Activated CD4-positive, alpha-beta T cell treated with anti-CD3 and anti-CD28 coated beads for 36 hours (primary cell): ENCODE results near the gene FSTL5. TPM values are rescaled to one million over a fixed set of nuclear protein-coding genes. Genes with fewer than 3 reads are reported as not detected.

Experiments used
- ATAC-seq: fragments of 200-7000 bp; cut with Tn5 transposase; one replicate; pipeline ENCODE4 v1.10.0; 2021; ENCODE audit warnings: mild to moderate bottlenecking, moderate library complexity
- CTCF ChIA-PET: fragments of 350-600 bp; sonication (Branson Sonifier 250); formaldehyde crosslinking; loops from one replicate; lab custom pipeline; 2021; ENCODE audit warnings: antibody characterized with exemption; lab: Charles Lee
- POLR2A ChIA-PET: fragments of 350-600 bp; sonication (Branson Sonifier 250); formaldehyde crosslinking; loops from one replicate; lab custom pipeline; 2021; ENCODE audit warnings: antibody characterized with exemption, inconsistent platforms; lab: Charles Lee
- DNase-seq: peaks from one replicate; pipeline ENCODE4 v3.0.0-alpha.2; 2020
- H3K27ac Mint-ChIP-seq: one replicate; pipeline ENCODE4 v1.8.0; 2021; ENCODE audit warnings: mixed read lengths
- H3K27me3 Mint-ChIP-seq: one replicate; pipeline ENCODE4 v1.8.0; 2021; ENCODE audit warnings: mixed read lengths
- H3K36me3 Mint-ChIP-seq: one replicate; pipeline ENCODE4 v1.8.0; 2021; ENCODE audit warnings: low read depth, mixed read lengths
- H3K4me1 Mint-ChIP-seq: one replicate; pipeline ENCODE4 v1.8.0; 2021; ENCODE audit warnings: mixed read lengths
- H3K4me3 Mint-ChIP-seq: one replicate; pipeline ENCODE4 v1.8.0; 2021; ENCODE audit warnings: mild to moderate bottlenecking, moderate library complexity, mixed read lengths
- H3K9me3 Mint-ChIP-seq: one replicate; pipeline ENCODE4 v1.8.0; 2021; ENCODE audit warnings: low read depth, mixed read lengths
- intact Hi-C, 2 experiments: fragments of 100-400 bp; cut with DNase I in 1 of 2; cut with micrococcal nuclease in 1 of 2; formaldehyde crosslinking; loops; one replicate each; pipeline versions ENCODE4 v1.14.2 to v1.15.1; 2022 to 2024; cut with DNase I, micrococcal nuclease
- total RNA-seq, 2 experiments: library from RNA; stranded (reverse); gene quantifications; one replicate each; pipeline ENCODE4 v1.2.3, GENCODE V29; 2021

FSTL5 gene
- total RNA-seq, 2 experiments from 2014 or later = not detected

DNA sequence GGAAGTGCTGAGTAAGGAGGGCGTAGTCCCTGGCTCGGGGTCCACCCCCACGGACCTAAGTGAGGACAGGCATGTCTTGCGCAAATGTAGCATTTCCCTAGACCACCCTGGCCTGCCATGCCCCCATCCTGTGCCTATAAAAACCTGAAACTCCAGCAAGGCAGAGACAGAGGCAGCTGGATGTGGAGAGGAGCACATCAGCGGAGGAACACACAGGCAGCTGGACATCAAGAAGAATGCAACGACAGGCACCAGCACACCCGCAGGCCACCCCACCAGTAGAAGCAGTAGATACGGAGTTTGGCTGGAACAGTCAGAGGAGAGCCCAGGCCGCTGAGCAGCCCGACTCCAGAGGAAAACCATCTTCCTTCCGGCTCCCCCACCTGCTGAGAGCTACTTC lies 345.9 kb downstream of the FSTL5 start:
- H3K27me3 Mint-ChIP-seq = no peaks in the 10 kb centered on the region
- H3K27ac Mint-ChIP-seq = no peak overlapping the region
- H3K9me3 Mint-ChIP-seq = peaks cover 4% of the 10 kb centered on the region
- ATAC-seq = no peak
- POLR2A ChIA-PET = no interaction called here
- DNase-seq = no peak
- H3K36me3 Mint-ChIP-seq = no peaks in the 10 kb centered on the region
- intact Hi-C loops = no loop called here
- no peak overlapping the region for H3K4me3 Mint-ChIP-seq
- CTCF ChIA-PET = no interaction called here
- H3K4me1 Mint-ChIP-seq = no peaks in the 10 kb centered on the region

DNA sequence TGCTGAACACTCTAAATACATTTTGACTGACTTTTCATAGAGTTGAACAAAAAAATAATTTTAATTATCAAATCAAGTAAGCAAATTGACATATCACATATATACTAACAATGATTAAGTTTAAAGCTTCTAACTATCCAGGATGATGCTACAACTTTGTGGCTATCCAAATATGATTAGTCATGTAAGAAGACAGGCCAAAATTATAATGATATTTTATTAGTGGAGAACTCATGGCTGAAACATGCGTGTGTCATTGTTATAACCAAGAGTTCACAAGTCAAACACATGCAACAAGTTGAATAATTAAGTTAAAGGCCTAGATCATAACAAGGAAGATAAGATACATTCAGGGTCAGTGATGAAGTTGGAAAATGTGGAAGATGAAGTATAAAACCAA lies 346.8 kb downstream of the FSTL5 start:
- Mint-ChIP-seq H3K27me3 (no peaks in the 10 kb centered on the region), H3K4me1 (no peaks in the 10 kb centered on the region), H3K36me3 (no peaks in the 10 kb centered on the region), H3K9me3 (peaks cover 4% of the 10 kb centered on the region), H3K4me3 (no peak overlapping the region), H3K27ac (no peak overlapping the region)
- intact Hi-C loops = no loop called here
- ATAC-seq (no peak), DNase-seq (no peak)
- ChIA-PET POLR2A (no interaction called here), CTCF (interaction anchor here (0.6 kb wide), 1 partner anchor 86 kb away, joined by 4 read pairs; no protein-coding TSS in a partner anchor)

DNA sequence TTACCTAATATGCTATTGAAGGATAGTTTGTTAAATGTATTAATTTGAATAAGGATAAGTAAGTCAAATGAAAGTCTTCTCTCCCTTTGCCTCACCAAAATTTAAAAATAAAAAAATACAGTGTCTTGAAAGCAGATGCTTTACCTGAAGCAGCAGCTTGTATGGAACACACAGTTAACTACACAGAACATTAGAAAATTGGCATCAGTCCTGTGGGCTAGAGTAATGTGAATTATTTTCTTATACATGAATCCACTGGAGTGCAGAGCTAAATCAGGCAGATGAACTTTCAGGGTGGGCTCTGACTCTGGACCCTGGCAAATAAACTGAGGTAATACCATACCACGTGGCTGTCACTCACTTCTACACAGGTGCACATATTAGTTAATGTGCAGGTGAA lies 348.0 kb downstream of the FSTL5 start:
- H3K4me1 Mint-ChIP-seq = no peaks in the 10 kb centered on the region
- H3K4me3 Mint-ChIP-seq = no peak overlapping the region
- ATAC-seq = no peak
- ChIA-PET POLR2A (no interaction called here), CTCF (no interaction called here)
- no peaks in the 10 kb centered on the region for H3K27me3 Mint-ChIP-seq
- intact Hi-C loops = no loop called here
- no peak for DNase-seq
- H3K9me3 Mint-ChIP-seq = peaks cover 4% of the 10 kb centered on the region
- H3K27ac Mint-ChIP-seq = no peak overlapping the region
- H3K36me3 Mint-ChIP-seq = no peaks in the 10 kb centered on the region

DNA sequence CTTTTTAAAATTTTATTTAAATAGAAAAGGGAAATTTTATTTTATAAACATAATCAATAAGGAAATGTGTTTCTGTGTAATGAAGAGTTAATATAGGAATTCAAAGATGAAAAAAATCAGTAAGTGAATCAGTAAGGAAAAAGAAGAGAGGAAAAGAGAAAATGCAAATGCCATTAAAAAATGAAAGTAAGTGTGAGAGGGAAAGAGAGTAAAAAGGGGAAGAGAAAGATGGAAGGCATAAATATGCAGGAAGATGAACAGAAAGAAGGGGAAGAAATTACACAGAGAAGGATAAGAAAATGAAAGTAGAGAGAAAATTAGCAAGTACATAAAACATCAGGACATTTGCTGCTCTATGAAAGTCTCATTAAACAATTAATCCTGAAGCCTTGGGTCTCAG lies 349.9 kb downstream of the FSTL5 start:
- ATAC-seq = no peak

DNA sequence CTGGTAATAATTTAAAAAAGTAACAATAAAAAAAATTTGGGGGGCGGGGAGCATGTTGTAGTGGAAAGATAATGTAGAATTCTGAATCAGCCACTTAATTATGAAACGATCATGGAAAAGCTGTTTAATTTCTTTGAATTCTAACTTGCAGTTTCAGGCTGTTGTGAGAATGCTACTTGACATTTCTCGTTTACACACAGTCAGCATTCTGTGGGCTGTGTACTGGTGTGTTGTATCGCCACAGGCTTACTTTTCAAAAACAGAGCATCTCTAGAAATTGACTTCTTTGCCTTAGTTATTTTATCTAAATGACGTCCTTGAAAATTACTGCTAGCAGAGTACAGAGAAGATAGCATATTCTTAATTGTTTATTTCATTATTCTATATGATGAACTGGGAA lies 350.4 kb downstream of the FSTL5 start:
- ATAC-seq (no peak), DNase-seq (no peak)
- no peak overlapping the region for H3K4me3 Mint-ChIP-seq
- no peaks in the 10 kb centered on the region for H3K27me3 Mint-ChIP-seq
- POLR2A ChIA-PET = no interaction called here
- no peaks in the 10 kb centered on the region for H3K36me3 Mint-ChIP-seq
- no peak overlapping the region for H3K27ac Mint-ChIP-seq
- intact Hi-C loops = no loop called here
- H3K4me1 Mint-ChIP-seq = no peaks in the 10 kb centered on the region
- H3K9me3 Mint-ChIP-seq = peaks cover 2% of the 10 kb centered on the region
- CTCF ChIA-PET = no interaction called here

More for the DNA sequence above, 349.9 kb downstream of the FSTL5 start:
- DNase-seq = no peak
- POLR2A ChIA-PET = no interaction called here
- Mint-ChIP-seq H3K27me3 (no peaks in the 10 kb centered on the region), H3K9me3 (peaks cover 2% of the 10 kb centered on the region), H3K4me3 (no peak overlapping the region), H3K4me1 (no peaks in the 10 kb centered on the region), H3K36me3 (no peaks in the 10 kb centered on the region), H3K27ac (no peak overlapping the region)
- CTCF ChIA-PET = no interaction called here
- intact Hi-C loops = no loop called here

DNA sequence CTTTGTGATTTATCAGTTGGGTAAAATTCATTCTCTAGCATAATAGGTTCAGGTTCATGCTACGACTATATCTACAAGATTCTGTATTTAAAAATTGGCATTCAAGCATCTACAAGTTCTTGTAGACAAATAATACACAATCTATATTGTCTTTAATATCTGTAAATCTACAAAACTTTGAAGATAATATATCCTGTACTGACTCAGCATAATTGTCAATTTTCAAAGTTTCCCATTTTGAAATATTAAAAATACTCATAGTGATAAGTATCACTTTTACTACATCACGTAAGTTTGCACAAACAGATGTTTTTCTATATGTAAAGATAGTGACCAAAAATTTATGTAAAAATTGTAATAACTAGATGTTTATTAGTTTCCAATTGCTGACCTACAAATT lies 360.6 kb downstream of the FSTL5 start:
- Mint-ChIP-seq H3K27me3 (no peaks in the 10 kb centered on the region), H3K9me3 (peaks cover 11% of the 10 kb centered on the region), H3K27ac (no peak overlapping the region), H3K4me1 (no peaks in the 10 kb centered on the region), H3K4me3 (no peak overlapping the region), H3K36me3 (no peaks in the 10 kb centered on the region)
- intact Hi-C loops = no loop called here
- CTCF ChIA-PET = no interaction called here
- ATAC-seq = no peak
- POLR2A ChIA-PET = no interaction called here
- DNase-seq = no peak

DNA sequence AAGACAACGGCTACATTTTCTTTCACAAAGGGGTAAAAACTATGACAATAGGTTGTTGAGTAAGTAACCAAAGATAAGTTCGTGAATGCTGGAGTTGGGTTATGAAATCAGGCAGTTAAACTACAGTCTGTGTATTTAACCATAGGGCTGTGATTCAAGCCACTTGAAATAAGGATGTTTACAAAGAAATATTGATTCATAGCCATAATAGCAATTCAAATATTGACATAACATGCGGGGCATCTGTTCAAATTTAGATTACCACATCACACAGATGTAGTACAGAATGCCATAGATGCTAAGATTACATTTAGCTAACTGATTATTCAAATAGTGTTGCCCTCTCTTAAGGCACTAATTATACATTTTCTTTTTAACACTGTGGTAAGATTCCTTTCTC lies 364.1 kb downstream of the FSTL5 start:
- H3K4me3 Mint-ChIP-seq = no peak overlapping the region
- H3K27me3 Mint-ChIP-seq = no peaks in the 10 kb centered on the region
- peaks cover 2% of the 10 kb centered on the region for H3K9me3 Mint-ChIP-seq
- POLR2A ChIA-PET = no interaction called here
- intact Hi-C loops = no loop called here
- CTCF ChIA-PET = interaction anchor here (0.5 kb wide), 1 partner anchor 228 kb away, joined by 3 read pairs; no protein-coding TSS in a partner anchor
- H3K36me3 Mint-ChIP-seq = no peaks in the 10 kb centered on the region
- DNase-seq = no peak
- H3K4me1 Mint-ChIP-seq = no peaks in the 10 kb centered on the region
- no peak overlapping the region for H3K27ac Mint-ChIP-seq
- no peak for ATAC-seq

DNA sequence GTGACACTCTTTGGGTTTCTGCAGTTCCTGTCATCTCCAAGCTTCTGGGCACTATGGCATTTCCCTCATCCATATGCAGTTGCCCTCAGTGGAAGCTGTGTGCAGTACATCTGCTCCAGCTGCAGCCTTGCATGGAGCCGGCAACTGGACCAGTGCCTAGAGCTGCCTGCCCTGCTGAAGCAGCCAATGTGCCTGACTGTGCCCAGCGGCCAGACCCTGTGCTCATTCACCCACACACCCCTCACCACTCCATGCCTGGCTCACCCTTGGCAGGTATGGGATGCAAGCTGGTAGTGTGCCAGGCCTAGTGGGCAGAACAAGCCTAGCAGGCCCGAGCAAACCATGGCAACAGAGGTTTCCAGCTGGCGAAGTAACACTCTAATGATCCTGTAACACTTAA lies 370.8 kb downstream of the FSTL5 start:
- POLR2A ChIA-PET = no interaction called here
- Mint-ChIP-seq H3K27me3 (no peaks in the 10 kb centered on the region), H3K4me3 (no peak overlapping the region), H3K9me3 (peaks cover 2% of the 10 kb centered on the region), H3K36me3 (no peaks in the 10 kb centered on the region), H3K27ac (no peak overlapping the region), H3K4me1 (no peaks in the 10 kb centered on the region)
- DNase-seq = no peak
- CTCF ChIA-PET = no interaction called here
- intact Hi-C loops = no loop called here
- no peak for ATAC-seq

DNA sequence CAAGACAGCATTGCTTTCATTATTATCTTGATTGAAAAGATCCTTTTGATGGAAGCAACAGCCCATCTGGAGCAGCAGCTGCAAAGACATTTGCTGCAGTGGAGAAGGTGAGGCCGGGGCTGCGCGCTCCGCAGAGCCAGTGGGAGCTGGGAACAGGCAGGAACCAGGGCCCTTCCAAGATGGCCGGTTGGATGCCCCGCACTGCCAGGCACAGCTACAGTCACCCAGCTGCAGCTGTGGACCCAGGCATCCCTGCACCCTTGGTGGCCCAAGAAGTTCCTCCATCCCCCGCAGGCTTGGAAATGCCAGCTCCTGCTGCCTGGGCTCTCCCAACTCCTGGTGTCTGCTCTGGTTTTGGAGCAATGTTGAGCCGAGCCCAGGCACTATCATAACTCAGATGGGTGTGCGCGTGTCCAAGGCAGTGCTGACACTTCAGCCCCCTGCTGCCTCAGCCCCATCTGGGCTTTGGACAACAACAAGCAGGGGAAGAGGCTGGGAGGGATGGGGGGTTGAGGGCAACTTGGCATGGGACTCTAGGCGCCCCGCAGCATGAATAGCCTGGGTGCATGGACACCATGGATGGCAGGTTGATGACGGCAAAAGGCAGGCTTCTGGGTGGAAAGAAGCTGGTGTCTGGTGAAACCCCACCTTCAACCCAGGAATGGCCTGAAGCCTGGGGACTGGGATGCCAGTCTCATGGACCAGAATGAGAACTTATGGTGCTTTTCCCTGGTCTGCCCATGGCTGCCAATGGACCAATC lies 371.8 kb downstream of the FSTL5 start:
- H3K36me3 Mint-ChIP-seq = no peaks in the 10 kb centered on the region
- peaks cover 3% of the 10 kb centered on the region for H3K9me3 Mint-ChIP-seq
- H3K27ac Mint-ChIP-seq = no peak overlapping the region
- no peaks in the 10 kb centered on the region for H3K27me3 Mint-ChIP-seq
- H3K4me1 Mint-ChIP-seq = no peaks in the 10 kb centered on the region
- no peak overlapping the region for H3K4me3 Mint-ChIP-seq
- ATAC-seq (no peak), DNase-seq (no peak)
- ChIA-PET POLR2A (no interaction called here), CTCF (no interaction called here)
- intact Hi-C loops = no loop called here

DNA sequence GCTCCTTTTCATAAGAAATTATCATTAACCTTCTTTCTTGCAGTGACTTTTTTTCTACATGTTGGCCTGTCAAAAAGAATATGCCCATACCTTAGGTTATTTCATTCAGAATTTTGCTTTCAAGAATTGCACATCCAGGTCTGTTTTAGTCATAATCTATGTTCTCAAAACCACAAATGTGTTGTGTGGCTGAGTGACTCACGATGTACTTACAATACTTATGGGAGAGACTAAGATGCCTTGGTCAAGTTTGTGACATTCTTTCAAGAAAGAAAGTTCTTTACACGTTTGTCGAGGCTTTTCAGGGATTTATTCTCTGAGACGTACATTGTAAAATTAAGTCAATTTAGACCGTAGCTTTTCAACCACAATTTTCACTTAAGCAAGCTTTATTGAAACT lies 396.7 kb downstream of the FSTL5 start:
- ChIA-PET POLR2A (no interaction called here), CTCF (interaction anchor here (0.5 kb wide), 1 partner anchor 480 kb away, joined by 3 read pairs; no protein-coding TSS in a partner anchor)
- Mint-ChIP-seq H3K36me3 (no peaks in the 10 kb centered on the region), H3K27ac (no peak overlapping the region), H3K9me3 (no peaks in the 10 kb centered on the region), H3K4me3 (no peak overlapping the region), H3K27me3 (no peaks in the 10 kb centered on the region), H3K4me1 (no peaks in the 10 kb centered on the region)
- ATAC-seq (no peak), DNase-seq (no peak)
- intact Hi-C loops = no loop called here

DNA sequence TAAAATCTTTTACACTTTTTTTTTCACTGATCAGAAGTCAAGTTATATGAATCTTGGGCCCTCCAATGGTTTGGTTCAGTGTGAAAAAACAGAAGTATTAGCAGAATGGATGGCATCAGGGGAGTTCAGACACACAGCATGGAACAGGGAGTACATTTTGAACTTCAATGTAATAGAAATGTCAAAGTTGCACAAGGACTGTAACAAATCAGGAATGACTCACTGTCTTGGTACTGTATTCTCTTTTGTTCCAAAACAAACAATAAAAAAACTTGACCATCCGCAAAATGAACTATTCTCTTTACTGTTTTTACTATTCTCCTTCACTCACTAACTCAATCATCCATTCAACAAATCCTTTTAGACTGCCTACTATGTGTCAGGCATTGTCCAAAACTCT lies 401.0 kb downstream of the FSTL5 start:
- ChIA-PET POLR2A (no interaction called here), CTCF (no interaction called here)
- H3K9me3 Mint-ChIP-seq = peaks cover 3% of the 10 kb centered on the region
- no peak overlapping the region for H3K27ac Mint-ChIP-seq
- no peak for DNase-seq
- intact Hi-C loops = no loop called here
- no peaks in the 10 kb centered on the region for H3K4me1 Mint-ChIP-seq
- no peaks in the 10 kb centered on the region for H3K36me3 Mint-ChIP-seq
- H3K27me3 Mint-ChIP-seq = no peaks in the 10 kb centered on the region
- H3K4me3 Mint-ChIP-seq = no peak overlapping the region
- no peak for ATAC-seq

DNA sequence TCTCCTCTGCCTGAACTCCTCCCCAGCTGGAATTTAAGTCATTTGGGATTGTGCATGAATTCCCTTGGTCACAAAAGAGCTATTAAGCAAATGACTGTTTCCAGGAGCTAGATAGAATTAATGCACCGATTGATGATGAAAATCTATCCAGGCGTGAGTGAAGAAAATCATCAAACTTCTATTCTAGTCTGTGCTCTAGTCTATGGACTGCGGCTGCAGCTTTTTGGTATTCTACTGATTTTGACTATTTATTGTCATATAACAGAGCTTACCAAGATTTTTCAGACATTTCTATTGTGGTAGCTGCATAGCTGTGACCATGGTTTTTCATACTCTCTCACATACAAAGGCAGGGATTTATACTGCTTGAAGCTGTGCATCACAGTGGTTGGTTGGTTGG lies 403.8 kb downstream of the FSTL5 start:
- ATAC-seq = no peak
- Mint-ChIP-seq H3K9me3 (peaks cover 3% of the 10 kb centered on the region), H3K27me3 (no peaks in the 10 kb centered on the region), H3K36me3 (no peaks in the 10 kb centered on the region), H3K4me3 (no peak overlapping the region), H3K27ac (no peak overlapping the region), H3K4me1 (no peaks in the 10 kb centered on the region)
- POLR2A ChIA-PET = interaction anchor here (0.7 kb wide), 1 partner anchor 140 kb away, joined by 3 read pairs; no protein-coding TSS in a partner anchor
- CTCF ChIA-PET = no interaction called here
- DNase-seq = no peak
- intact Hi-C loops = no loop called here
